HG02642 (cell line): ENCODE data around the gene COL21A1.
"Not testable (repeated sequence)": the region's sequence is repeated elsewhere in the genome, so short reads cannot be mapped to it uniquely, and the experiment has no call there.

Source experiments
- ATAC-seq: cut with Tn5 transposase; IDR thresholded peaks from one replicate; pipeline ENCODE4 v1.9.1; 2021; ENCODE audit warnings: mild to moderate bottlenecking; ENCODE audit not compliant: unreplicated experiment, poor library complexity

Gene COL21A1

GRCh38 chr6:56246881-56247653, at the start of gene COL21A1:
Gene COL21A1 (minus strand): TSS chr6:56247580. CDS start chr6:56182618, 64,962 bp downstream.
- no peak for ATAC-seq

DNA sequence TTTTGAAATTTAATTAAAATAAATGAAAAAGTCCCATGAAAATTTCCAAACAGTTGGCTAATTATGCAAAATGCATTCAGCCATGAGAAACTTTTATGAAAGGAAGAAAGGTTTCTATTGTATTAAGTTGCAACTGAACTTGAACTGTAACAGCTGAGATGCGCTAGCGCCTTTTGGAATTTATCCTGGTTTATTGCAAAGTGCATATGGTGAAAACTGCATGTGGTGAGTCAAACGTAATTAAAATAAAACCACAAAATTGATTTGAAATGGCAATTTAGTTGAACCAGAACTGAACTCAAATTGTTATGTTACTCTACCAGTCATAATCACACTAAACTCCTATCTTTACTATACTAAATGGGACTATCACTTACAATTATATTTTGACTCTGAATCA, 46.4 kb upstream of the COL21A1 start:
- ATAC-seq, result no peak

DNA sequence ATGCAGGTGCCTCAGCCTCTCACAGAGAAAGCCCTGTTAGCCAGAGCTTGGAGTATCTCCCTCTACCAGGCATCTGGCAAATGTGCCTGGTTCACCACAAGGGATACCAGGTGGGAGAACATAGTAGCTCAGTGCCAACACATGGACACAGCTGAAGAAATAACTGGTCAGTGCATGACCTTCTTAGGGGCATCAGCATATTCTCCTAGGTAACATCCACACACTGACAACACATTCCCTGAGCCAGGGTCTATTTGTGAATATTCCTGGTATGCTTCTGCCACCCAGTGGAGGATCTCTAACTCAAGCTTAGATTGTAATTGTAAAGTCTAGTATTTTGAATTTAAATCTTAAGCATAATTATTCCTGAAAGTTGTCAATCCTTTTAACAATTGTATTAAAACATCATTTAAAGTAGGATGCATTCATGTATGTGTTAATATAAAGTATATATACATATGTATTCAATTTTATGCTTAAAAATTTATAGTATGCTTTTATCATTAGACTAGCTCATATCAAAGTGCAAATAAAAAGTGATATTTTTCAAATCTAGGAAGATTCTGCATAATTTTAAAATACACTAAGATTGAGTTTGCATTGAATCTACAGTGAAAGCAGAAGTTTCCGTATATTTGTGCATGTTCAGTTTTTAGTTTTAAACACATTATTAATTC, 45.3 kb upstream of the COL21A1 start:
- no peak for ATAC-seq

GRCh38 chr6:56291302-56291917, 44.0 kb upstream of the COL21A1 start:
- ATAC-seq, result no peak

DNA sequence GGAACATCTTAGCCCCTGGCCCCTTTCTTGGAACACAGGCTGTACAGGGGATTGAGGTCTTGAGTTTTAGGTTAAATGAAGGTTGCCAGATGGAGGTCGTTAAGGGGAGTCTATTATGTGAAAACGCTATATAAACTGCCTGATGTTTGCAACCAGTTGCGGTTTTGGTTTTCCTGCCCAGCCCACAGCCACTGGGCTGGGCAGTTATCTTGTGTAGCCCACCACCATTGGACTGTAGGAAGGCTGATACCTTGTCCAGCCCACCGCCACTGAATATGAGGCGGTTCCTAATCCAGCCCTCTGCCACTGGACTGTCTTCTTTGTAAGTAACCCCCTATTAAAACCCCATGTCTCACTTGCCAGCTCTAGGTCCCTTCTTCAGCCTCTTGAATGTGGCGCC, 42.3 kb upstream of the COL21A1 start:
- ATAC-seq, result no peak

- no peak for ATAC-seq
Observed at GRCh38 chr6:56288347-56288746, 41.0 kb upstream of the COL21A1 start.

DNA sequence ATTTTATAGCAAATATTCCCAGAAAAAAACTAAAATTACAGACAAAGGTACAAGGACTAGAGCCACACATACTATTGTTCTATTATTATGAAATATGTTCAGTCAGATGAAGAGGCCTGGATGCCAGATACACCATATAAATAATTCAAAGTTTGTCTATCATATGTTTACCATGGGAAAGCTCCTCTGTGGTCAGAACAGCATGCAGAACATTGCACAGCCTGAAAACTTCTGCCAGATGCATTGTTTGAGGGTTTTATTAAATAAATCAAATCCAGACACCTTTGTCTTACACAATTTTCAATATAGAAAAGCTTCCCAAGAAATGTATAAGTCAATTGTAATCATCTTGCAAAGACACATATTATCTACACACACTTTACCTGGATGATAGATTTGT, 35.0 kb upstream of the COL21A1 start:
- no peak for ATAC-seq

GRCh38 chr6:56280126-56280525, 32.7 kb upstream of the COL21A1 start:
- ATAC-seq, result no peak

DNA sequence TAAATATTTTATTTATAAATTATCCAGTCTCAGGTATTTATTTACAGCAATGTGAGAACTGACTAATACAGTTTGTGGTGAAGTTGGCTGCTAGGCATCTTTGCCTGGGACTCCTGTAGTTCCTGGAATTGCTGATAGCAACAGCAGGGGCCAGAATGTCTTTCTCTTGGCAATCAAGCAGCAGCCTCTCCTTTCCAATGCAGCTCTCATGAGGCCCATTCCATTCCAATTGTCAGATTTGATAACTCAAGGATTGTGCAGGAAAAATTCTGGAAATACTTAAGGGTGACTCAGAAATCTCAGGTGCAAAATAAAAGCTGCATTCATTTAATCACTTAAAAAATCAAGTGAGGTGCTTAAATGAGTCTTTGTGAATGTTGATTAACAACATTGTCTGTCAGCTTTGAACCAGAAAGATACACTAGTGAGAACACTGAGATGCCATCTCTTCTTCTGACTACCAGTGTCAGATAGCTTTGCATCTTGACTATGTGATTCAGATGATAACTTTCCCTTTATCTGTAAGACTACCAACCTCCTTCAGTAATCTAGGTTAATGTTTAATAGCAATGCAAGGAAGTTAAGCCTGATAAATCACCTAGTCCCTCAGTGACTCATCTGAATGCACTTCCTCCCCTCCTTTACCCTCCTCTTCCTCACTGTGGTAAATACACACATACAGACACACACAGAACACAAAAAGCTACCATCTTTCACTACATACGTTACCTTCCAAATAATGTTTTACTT, 32.1 kb upstream of the COL21A1 start:
- no peak for ATAC-seq

- ATAC-seq, result no peak
Observed at GRCh38 chr6:56278171-56278591, 30.8 kb upstream of the COL21A1 start.

DNA sequence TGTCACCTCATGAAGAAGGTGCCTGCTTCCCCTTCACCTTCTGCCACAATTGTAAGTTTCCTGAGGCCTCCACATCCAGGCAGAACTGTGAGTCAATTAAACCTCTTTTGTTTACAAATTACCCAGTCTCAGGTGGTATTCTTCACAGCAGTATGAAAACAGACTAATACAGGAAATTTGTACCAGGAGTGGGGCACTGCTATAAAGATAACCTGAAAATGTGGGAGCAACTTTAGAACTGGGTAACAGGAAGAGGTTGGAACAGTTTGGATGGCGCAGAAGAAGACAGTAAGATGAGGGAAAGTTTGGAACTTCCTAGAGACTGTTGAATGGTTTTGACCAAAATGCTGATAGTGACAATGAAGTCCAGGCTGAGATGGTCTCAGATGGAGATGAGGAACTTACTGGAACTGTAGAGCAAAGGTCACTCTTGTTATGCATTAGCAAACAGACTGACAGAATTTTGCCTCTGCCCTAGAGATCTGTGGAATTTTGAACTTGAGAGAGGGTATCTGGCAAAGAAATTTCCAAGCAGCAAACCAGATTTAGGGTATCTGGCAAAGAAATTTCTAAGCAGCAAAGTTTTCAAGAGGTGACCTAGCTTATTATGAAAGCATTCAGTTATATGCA, 23.5 kb upstream of the COL21A1 start:
- no peak for ATAC-seq

DNA sequence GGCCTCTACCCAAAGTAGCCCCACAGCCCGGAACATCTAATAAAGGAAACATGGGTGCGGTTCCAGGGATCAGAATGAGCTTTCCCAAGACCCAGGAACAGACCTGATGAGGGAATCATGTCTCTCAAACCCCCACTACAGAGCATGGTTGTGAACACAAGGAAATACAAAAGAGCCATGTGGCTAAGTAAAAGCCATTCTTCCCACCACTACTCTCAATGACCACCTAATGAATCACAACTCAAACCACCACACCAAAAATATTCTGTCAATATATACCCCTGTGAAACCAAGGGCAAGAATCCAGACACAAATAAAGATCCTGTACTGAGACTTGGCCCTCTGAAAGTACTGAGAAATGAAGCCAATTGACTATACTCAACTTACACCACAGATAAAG, 20.9 kb upstream of the COL21A1 start:
- no peak for ATAC-seq

DNA sequence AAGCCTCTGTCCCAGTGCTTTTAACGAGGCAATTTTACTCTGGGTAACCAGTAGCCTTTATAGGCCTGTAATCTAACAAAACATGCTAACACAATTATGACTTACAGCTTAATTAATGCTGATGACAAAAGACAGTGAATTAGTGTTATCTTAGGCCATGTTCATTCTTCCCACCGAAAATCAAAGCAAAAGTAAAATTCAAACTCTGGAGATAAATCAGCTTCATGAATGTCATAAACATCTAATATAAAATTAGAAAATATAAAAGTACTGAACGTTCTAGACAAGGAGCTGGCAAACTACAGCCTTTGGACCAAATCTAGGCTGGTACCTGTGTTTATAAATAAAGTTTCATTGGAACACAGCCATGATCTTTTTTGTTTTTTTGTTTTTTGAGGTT, 18.6 kb upstream of the COL21A1 start:
- no peak for ATAC-seq

DNA sequence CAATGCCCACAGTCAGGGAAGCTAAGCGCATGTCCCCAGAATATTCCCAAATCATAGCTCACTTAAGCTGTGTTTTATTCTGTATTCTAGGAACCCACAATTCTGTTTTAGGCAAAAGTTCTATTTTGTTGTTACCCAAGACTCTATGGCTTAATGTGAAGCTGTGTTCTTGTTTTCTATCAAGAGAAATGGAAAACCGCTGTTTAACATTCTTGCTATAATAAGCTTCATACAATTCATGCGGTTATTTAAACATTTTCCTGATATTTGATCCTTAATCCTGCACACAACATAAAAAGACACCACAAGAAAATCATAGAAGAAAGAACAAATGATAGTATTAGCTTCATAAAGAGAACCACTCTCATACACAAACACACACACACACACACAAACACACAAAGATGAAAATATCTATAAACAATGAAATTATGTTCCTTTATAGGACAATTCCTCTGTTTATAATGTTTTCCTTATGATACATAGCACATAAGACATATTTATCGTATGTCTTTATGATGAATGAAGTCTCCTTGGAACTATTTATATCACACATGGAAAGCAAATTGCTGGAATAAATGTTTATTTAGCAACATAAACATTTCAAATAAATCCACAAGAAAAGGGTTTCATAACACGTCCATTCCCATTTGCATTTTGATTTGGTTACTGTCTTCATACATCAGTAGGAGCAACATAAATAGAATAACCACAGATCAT, 16.4 kb upstream of the COL21A1 start:
- ATAC-seq, result no peak

DNA sequence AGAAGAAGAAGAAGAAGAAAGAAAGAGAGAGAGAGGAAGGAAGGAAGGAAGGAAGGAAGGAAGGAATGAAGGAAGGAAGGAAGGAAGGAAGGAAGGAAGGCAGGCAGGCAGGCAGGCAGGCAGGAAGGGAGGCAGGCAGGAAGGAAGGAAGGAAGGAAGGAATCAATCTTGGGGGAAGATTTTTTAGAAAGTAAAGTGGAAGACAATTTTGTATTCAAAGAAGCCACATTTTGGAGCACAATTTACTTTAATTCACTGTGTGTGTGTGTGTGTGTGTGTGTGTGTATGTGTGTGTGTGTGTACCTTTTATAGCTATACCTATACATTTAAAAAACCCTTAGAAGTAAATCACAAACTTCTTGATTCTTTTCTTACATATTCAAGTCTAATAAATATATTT, 13.2 kb upstream of the COL21A1 start:
- not testable (repeated sequence) for ATAC-seq

- no peak for ATAC-seq
Observed at GRCh38 chr6:56259234-56260077, 12.1 kb upstream of the COL21A1 start.

DNA sequence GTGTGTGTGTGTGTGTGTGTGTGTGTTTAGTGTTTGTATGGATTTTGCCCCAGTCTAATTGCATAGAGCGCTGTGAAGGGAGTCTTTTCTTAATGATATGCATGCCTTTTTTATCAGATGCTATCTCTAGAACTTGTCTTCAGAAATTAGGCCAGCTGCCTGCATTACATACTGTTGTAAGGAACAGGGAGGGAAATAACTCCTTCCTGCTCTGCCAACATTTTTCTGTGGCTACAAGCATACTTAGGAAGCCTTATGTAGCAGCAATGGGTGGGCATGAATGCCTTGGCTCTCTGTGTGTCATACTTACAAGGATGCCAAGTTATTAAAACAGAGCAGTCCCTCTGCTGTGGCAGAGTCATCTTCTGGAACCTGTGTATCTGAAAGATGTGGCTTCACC, 8.0 kb upstream of the COL21A1 start:
- ATAC-seq, result no peak

GRCh38 chr6:56250266-56250665, 2.9 kb upstream of the COL21A1 start:
- no peak for ATAC-seq

DNA sequence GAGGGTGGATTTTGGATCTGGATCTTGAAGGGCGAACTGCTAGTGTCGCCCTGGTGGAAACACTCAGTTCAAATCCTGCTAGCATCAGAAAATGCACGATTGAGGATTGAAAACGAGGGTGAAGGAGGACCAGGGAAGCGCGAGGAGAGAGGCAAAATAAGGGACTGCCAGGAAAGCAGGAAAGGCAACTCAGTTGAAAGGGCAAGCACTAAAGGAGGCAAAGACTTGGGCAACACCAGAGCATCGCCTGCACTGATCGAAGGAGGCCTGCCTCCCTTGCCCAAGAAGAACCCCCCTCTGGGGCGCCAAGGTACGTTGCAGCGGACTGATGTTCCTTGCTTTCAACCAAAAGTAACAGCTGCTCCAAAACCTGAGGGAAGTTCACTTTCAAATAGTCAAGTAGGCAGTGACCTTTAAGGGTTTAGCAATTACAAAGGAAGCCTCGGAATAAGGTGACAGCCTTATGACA, 308 bp upstream of the COL21A1 start:
- ATAC-seq, result no peak
